ENCODE measurements around the gene ZSCAN10.

The ZSCAN10 gene

DNA sequence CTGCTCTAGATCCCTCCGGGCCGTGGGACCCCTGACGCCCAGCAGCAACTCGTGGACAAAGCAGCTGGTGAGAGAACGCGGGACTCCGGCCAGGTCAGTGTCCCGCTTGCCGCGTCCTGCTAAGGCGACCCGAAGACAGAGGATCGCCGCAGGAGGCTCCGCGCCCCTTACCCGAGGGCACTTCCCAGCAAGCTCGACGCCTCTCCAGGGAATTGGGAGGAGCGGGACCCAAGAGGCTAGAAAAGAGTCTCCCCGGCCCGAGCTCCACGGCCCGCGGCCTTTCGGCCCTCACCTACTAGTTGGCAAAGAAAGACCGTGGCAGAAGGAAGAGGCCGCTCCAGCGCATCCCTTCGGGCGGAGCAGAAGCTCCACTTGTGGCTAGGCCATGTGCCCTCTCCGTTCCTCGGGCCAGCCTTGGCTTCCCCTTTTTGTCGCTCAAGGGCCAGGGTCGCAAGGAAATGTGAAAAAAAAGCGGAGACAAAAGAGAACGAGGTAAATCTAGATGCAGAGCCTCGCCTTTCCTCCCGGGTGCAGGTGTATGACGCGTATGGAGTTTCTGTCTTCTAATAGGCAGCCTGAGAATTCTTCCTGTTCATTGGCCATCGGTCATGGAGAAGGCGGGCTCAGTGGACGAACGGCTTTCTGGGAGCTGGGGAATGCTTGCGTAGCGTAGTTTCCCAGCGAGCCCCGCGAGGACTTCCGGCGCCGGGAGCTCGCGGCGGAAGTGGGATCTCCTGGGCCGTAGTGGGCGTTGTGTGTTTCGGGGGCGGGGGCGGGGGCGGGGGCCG, 35.4 kb upstream of the ZSCAN10 start, which contains the start of gene ZNF213:
ZNF213 (plus strand) TSS at position 692 of the 788 bp plus-strand sequence. CDS start 2,252 bp downstream, outside the sequence.
- DNase-seq (ENCODE audit: low read depth in 4 of 4, low spot score in 1 of 4): peak; percentile 65 to 88 (median 80)

DNA sequence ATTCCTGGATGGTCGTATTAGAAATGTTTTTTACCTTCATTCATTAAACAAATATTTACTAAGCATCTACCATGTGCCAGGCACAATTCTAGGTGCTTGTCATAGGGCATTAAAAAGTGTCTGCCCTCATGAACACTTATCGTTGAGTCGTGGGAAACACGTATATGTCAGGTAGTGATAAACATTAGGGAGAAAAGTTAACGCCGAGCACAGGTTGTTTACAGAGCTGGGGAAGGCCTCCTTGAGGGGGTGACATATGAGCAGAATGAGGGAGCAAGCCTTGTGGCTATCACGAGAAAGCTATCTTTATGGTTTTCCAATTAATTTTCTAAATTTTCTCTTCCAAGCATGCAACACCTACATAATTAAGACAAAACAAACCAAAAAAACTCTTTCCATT, 34.8 kb upstream of the ZSCAN10 start:
- DNase-seq (ENCODE audit: low read depth in 4 of 4, low spot score in 1 of 4): no peak

DNA sequence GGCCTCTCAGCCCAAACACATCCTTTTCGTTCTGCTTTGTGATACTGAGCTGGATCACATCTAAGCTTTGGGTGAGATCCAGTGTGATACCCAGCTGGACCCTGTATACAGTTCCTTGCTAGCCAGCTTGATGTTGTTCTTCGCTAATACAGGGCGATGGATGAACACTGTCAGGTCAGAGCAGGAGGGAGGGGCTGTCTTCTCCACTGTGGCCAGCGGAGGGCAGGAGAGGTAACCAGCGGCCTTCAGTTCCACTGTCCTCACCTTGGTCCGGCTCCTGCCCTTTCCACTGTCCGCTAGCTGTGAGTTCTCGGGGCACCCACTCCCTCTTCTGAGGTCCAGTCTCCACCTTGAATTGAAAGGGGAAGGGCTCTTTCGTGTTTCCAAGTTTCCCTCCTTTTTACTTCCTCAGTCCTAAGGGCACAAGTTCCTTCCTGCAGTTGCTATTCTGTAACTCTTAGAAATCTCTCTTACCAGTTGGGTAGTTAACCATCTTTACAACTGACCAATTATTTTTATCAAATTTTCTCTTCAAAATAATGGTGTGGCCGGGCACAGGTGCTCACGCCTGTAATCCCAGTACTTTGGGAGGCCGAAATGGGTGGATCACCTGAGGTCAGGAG, 32.8 kb upstream of the ZSCAN10 start:
- peak in 1 of 4 experiments; percentile 34 for DNase-seq (ENCODE audit: low read depth in 4 of 4, low spot score in 1 of 4)

DNA sequence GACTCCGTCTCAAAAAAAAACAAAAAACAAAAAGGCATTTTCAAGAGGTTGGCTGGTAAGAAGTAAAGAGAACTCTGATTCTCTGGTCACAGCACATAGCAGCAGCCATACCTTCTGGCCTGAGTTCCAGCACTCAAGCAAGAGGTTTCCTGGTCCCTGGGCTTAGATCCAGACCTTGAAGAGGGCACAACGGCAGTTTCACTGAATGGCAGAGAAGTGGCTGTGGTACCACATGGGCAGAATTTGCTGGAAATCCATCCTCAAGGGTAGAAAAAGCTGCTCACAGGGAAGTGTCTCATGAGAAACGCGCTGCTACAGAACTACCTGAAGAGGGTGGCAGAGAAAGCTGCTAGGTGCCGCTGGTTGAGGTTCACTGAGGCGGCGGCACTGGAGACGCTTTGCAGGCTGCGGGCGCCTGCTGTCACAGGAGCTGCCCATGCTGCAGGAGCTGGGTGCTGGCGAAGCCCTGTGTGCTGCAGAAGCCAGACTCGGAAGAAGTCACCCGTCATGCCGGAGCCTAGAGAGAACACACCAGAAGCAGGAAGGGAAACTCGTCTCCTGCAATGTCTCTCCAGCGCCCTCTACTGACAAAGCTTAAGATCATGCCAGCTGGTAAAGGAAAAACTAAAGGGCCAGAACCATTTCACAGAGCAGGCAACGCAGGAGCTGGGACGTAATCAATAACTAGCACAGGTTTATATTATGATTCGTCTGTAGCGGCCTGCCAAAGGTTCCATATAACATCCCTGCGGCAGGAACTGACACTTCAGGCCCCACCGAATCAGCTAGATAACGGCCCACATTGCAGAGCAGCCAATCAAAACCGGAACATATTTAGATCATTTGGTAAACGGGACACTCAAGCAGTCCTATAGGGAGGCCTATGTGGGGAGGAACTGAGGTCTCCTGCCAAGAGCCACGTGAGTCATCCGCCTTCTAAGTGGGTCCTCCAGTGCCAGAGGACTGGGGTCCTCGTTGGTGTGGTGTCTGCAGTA, 30.3 kb upstream of the ZSCAN10 start:
- peak in 3 of 4 experiments; percentile 58 to 66 (median 64) for DNase-seq (ENCODE audit: low read depth in 4 of 4, low spot score in 1 of 4)

DNA sequence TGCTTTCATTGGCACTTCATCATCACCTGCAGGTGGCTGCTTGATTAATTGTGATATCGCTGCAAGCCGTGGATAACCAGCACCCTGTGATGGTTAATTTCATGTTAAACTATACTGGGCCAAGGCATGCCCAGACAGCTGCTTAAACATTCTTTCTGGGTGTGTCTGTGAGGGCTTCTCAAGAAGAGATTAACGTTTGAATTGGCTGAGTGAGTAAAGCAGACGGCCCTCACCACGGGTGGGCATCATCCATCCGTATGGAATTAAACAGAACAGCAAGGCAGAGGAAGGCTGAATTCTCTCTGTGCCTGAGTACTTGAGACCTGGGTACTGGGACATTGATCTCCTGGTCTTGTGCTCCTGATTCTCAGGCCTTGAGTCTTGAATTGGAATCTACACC, 28.7 kb upstream of the ZSCAN10 start:
- no peak for DNase-seq (ENCODE audit: low read depth in 4 of 4, low spot score in 1 of 4)

DNA sequence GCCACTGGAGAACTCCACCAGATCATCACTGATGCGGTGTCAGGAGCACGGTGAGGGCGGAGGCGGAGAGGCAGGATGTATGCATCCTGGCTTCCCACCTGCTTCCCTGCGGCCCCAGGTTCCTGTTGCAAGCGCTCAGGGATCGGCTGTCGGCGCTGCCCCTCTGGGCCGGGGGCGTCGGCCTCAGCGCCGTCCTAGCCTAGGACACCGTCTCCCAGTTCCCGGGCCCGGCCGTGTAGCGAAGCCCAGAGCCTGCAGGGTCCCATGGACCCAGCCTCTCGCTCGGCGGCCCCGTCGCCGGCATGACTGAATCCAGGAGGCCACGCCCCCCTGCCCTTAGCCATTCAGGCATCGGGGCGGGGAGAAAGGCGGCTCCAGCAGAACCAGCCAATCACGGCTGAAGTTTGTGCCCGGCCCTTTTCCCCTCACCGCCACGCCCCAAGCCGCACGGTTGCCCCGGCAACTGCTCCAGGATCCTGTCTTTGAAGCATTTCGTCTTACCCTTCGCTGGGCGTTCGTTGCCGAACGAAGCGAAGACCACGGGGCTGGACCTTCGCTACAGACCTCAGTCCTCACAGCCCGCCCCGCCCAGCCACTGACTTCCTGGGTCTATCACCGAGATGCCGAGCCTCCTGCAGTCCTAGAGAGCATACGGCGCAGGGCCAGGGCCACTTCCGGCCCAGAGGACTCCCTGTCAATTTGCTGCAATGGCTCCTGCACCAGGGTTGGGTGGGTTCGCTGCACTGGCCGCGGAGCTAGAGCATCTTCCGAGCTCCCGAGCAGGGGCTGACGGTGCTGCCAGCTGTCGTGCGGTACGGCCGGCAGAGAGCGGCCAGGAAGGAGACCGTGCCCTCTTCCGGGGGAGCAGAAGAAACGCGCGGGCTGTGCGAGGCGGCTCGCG, 25.1 kb upstream of the ZSCAN10 start:
- peak; percentile 89 to 98 (median 94) for DNase-seq (ENCODE audit: low read depth in 4 of 4, low spot score in 1 of 4)

DNA sequence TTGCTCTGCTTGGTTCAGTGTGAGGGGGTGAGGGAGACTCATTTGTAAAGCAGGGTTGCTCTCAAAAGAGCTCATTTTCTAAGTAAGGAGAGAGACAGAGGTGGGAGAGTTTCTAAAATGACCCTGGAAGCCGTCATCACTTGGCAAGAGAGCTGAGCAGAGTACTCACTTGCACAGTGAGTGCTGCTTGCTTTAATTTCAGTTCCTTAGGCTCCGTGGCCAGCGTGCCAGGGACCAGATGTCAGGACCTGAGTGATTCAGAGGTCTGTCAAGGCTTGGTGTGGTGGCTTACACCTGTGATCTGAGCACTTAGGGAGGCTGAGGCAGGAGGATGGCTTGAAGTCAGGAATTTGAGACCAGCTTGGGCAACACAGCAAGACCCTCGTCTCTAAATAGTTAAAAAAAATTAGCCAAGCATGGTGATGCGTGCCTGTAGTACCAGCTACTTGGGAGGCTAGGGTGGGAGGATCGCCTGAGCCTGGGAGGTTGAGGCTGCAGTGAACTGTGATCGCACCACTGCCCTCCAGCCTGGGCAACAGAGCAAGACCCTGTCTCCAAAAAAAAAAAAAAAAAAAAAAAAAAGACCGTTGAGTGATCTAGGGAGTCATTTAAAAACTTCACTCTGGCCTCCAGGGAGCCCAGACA, 24.0 kb upstream of the ZSCAN10 start:
- no peak for DNase-seq (ENCODE audit: low read depth in 4 of 4, low spot score in 1 of 4)

DNA sequence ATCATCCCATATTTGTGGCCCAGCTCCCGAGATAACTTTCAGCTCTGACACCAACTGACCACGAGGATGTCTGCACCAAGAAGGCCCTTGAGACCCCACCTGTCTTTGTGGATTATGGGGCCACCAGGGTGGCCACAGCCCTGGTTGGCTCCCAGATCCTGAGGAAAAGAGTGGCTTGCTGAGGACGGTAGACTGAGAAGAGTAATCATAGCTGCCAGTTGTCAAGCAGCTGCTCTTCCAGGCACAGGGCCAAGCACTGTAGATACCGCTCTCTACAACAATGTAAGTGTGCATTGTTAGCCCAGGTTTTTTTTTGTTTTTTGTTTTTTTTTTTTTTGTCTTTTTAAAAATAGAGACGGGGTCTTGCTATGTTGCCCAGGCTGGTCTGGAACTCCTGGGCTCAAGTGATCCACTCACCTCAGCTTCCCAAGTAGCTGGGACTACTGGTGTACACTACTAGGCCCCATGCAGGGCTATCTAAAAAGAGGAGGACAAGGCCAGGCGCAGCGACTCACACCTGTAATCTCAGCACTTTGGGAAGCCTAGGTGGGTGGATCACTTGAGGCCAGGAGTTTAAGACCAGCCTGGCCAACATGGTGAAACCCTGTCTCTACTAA, 22.9 kb upstream of the ZSCAN10 start:
- no peak for DNase-seq (ENCODE audit: low read depth in 4 of 4, low spot score in 1 of 4)

DNA sequence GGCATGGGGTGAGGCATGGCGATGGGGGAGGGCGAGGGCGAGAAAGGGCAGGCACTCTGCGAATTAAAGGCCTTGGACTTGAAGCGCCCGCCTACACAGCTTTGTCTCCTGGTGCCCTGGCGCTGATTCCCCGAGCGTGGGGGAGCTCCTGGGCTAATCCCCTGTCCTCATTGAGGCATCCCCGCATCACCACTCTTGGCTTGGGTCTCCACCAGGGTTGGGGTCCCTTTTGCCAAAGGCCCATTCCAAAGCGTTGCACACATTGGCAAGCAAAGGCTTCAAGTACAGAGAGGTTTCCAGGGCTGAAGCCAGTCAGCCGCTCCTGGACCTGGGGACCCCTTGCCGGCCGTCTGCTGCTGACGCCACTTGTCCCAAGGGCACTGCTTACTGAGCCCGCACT, 21.3 kb upstream of the ZSCAN10 start:
- DNase-seq (ENCODE audit: low read depth in 4 of 4, low spot score in 1 of 4): no peak

DNA sequence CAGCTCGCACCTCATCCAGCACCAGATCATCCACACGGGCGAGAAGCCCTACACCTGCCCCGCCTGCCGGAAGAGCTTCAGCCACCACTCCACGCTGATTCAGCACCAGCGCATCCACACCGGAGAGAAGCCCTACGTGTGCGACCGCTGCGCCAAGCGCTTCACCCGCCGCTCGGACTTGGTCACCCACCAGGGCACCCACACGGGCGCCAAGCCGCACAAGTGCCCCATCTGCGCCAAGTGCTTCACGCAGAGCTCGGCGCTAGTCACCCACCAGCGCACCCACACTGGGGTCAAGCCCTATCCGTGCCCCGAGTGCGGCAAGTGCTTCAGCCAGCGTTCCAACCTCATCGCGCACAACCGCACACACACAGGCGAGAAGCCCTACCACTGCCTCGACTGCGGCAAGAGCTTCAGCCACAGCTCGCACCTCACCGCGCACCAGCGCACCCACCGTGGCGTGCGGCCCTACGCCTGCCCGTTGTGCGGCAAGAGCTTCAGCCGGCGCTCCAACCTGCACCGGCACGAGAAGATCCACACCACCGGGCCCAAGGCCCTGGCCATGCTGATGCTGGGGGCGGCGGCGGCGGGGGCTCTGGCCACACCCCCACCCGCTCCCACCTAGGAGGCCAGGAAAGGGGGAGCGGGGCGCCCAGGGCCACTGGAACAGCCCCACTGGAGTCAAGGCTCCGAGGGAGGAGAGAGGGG, 20.8 kb upstream of the ZSCAN10 start:
- no peak for DNase-seq (ENCODE audit: low read depth in 4 of 4, low spot score in 1 of 4)

DNA sequence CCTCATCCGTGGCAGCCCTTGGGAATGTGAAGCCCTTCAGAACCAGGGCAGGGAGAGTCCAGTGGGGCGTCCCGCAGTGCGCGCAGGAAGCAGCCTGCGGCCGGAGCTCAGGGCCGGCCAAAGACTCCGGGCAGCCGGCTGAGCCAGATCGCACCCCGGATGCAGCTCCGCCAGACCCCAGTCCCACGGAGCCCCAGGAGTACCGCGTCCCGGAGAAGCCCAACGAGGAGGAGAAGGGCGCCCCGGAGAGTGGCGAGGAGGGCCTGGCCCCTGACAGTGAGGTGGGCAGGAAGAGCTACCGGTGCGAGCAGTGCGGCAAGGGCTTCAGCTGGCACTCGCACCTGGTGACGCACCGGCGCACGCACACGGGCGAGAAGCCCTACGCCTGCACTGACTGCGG, 20.2 kb upstream of the ZSCAN10 start:
- DNase-seq (ENCODE audit: low read depth in 4 of 4, low spot score in 1 of 4): no peak

DNA sequence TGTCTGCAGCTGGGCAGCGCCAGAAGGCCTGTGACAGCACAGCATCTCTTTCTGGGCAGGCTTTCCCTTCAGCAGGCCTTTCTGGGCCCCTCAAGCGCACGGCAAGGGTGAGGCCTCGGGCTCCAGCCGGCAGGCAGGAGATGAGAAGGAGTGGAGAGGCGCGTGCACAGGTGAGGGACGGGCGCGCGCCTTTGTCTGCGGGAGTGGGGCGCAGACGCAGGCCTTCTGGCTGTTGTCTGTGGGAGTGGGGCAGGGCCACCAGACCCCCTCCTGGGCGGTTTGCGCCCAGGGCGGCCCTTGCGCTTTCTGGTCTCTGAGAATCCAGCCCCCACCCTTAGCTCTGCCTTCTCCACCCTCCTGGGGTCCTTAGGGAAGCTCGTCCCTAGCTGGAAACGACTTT, 19.8 kb upstream of the ZSCAN10 start:
- DNase-seq (ENCODE audit: low read depth in 4 of 4, low spot score in 1 of 4): no peak

DNA sequence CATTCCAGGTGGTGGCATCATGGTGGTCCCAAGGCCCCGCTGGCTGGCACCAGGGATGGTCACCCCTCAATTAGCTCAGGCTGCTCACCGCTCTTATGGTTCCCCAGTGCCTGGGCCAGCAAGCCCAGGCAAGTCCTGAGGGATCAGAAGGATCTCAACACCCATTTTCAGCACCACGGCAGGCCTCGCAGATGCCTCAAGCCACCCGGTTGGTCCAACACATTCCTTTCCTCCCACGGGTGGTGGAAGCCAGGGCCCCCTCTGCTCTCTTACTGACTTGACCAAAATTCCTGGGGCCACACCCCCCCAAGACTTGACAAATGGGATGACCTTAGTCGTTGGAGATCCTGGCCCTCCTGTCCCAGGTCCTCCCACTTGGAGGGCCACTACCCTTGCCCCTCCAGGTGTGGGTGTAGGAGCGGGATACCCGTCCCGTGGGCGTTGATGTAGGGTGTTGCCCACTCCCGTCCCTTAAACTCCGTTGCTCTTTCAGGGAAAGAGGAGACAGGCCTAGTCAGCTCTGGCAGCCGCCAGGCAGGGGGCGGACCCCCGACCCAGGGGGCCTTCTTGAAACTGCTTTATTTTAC, 19.2 kb upstream of the ZSCAN10 start:
- DNase-seq (ENCODE audit: low read depth in 4 of 4, low spot score in 1 of 4): no peak

DNA sequence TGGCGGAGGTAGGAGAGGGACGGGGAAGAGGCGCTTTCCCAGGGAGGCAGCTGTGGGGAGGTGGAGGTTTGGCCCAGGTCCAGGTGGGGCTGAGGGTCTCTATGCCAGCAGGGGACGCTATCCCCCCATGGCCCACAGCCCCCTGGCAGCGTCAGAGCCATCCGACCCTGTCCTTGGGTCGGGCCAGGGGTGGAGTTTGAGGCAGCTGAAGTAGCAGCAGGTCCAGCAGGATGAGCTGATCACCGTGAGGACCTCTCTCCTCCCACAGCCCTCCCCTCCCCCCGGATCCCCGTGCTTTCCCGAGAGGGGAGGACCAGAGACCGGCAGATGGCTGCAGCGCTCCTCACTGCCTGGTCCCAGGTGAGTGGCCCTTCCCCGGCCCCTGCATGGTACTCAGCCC, 16.5 kb upstream of the ZSCAN10 start:
- no peak for DNase-seq (ENCODE audit: low read depth in 4 of 4, low spot score in 1 of 4)

DNA sequence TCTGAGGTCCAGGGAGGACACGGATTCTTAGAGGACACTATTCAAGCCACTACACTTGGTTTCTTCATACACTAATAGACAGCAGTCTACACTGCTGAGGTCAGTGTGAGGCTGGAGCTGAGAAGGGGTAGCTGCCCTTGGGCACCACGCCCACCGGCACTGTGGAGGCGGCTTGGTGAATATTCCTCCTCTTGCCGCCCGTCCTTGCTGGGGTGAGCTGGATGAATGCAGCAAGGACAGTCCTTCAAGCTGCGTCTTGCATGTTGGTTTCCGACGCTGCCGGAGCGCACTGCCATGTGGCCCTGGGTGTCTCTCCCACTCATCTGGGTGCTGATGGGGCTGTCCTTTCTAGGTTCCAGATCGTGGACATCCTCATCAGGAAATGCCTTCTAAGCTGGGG, 15.9 kb upstream of the ZSCAN10 start:
- DNase-seq (ENCODE audit: low read depth in 4 of 4, low spot score in 1 of 4): no peak

DNA sequence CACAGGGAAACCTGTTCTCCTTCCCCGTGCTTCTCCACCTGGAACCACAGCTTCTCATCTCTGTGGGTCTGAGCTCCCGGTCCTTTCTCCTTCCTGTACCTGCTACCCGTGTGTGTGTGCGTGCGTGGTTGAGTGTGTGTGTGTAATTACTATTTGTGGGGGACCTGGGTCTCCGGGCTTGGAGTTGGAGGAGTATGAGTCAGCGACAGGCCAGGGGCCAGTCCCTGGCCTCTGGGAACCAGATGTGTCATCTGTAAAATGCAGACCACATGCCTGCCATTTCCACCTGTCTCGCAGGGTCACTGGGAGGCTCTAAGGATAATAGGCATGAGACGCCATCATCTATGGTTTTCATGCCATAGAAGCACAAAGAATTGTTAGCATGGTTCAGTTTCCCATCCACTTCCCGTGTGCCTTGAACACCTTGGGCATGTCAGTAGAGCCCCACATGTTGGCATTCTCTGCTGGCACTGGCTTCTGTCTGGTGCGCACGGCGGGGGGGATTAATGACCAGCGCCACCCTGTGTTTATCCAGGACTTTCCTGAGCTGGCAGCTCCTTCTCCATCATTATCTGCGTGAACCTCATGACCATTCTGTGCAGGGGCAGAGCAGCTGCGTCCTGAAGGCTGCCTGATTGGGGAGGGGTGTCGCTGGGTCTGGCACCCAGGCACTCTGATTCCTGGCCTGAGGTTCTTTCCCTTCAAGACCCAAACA, 14.8 kb upstream of the ZSCAN10 start:
- no peak for DNase-seq (ENCODE audit: low read depth in 4 of 4, low spot score in 1 of 4)

DNA sequence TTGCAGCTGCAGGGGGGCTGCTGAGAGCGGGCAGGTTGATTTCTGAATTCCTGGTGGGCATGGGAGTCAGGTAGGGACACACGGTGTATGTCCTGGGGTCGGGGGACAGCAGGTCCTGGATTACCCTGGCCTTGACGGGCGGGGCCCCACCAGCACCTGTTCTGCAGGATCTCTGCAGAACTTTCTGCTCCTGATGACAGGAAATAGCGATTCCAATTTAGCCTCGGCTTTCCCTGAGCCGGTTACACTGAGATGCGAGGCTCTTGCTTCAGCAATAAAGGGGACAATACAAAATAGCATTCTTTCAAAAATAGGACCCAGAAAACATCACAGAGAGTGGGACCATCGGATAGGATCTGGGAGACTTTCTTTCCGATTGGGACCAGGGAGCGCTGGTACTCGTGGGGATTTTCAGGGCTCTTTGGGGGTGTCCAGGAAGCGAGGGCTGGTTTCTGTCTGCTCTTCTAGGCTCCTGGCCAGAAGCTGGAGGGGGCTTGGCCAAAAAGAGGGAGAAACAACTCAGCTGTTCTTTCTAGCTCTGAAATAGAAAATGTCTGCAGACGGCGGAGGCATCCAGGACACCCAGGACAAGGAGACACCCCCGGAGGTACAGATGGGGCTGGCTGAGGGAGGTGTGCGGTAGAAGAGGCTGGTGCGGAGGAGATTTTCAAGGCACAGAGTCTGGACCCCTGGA, 13.9 kb upstream of the ZSCAN10 start:
- DNase-seq (ENCODE audit: low read depth in 4 of 4, low spot score in 1 of 4): no peak
